Nephron progenitor cell (in vitro differentiated cells): ENCODE measurements around the gene EMP2.

Source experiments
- DNase-seq: peaks from one replicate; pipeline ENCODE4 v3.0.0; 2021
- H3K27ac Mint-ChIP-seq: 2 replicates; pipeline ENCODE4 v1.8.0; 2021; ENCODE audit warnings: mild to moderate bottlenecking, moderate library complexity, mixed read lengths
- H3K27me3 Mint-ChIP-seq: 2 replicates; pipeline ENCODE4 v1.8.0; 2021; ENCODE audit warnings: mild to moderate bottlenecking, low read depth, mixed read lengths; ENCODE audit not compliant: poor library complexity
- H3K36me3 Mint-ChIP-seq: 2 replicates; pipeline ENCODE4 v1.8.0; 2021; ENCODE audit warnings: low read depth, mixed read lengths
- H3K4me1 Mint-ChIP-seq: 2 replicates; pipeline ENCODE4 v1.8.0; 2021; ENCODE audit warnings: mixed read lengths
- H3K4me3 Mint-ChIP-seq: 2 replicates; pipeline ENCODE4 v1.8.0; 2021; ENCODE audit warnings: mild to moderate bottlenecking, moderate library complexity, mixed read lengths
- H3K9me3 Mint-ChIP-seq: 2 replicates; pipeline ENCODE4 v1.8.0; 2021; ENCODE audit warnings: mild to moderate bottlenecking, moderate library complexity, mixed read lengths
- TF ChIP-seq, protein P1 (sequence below): fragments of 200-600 bp; sonication (generic); IDR thresholded peaks from 2 replicates; pipeline ENCODE4 v1.5.0; 2021; ENCODE audit warnings: antibody characterized with exemption

The EMP2 gene

DNA sequence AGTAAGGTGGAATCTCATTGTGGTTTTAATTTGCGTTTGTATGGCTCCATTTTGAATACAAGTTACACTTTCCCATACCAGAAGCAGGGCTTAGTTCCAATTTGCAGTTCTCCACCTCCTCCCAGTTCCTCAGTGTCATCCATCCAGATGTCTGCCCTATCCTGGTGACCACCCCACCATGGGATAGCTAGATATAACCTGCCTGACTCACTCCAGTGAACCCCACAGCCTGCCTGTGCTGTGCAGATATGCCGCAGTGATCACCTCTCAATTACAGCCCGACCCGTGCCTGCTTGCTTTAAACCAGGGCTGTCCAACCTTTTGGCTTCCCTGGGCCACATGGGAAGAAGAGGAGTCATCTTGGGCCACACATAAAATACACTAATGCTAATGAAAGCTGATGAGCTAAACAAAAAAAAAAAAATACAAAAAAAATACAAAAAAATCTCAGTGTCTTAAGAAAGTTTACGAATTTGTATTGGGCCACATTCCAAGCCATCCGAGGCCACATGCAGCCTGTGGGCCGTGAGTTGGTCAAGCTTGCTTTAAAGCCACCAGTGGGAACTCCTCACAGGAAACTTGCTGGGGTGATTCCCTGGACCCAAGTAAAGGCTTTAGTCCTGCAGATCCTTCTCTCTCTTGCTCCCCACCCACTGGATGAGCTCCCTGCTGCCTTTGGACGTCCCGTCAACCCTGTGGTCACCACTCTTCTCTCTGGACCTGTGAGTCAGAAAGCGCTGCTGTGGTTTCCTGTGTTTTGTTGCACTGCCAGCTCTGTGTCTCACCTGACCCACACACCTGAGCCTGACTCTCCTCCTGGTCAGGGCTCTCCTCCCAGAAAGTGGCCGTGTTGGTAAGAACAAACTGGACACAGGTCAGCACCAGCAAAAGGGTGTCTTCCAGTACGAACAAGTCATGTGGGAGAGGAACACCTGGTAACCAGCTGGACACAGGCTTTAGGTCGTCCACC lies 83.0 kb downstream of the EMP2 start:
- Mint-ChIP-seq H3K4me1 (peaks cover 5% of the 10 kb centered on the region), H3K9me3 (peaks cover 32% of the 10 kb centered on the region), H3K27me3 (peaks cover 15% of the 10 kb centered on the region), H3K4me3 (no peak overlapping the region), H3K36me3 (peaks cover 13% of the 10 kb centered on the region), H3K27ac (peak overlapping the region; percentile 49)
- DNase-seq, result no peak
- TF ChIP-seq, protein P1, sequence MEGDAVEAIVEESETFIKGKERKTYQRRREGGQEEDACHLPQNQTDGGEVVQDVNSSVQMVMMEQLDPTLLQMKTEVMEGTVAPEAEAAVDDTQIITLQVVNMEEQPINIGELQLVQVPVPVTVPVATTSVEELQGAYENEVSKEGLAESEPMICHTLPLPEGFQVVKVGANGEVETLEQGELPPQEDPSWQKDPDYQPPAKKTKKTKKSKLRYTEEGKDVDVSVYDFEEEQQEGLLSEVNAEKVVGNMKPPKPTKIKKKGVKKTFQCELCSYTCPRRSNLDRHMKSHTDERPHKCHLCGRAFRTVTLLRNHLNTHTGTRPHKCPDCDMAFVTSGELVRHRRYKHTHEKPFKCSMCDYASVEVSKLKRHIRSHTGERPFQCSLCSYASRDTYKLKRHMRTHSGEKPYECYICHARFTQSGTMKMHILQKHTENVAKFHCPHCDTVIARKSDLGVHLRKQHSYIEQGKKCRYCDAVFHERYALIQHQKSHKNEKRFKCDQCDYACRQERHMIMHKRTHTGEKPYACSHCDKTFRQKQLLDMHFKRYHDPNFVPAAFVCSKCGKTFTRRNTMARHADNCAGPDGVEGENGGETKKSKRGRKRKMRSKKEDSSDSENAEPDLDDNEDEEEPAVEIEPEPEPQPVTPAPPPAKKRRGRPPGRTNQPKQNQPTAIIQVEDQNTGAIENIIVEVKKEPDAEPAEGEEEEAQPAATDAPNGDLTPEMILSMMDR, result no peak

DNA sequence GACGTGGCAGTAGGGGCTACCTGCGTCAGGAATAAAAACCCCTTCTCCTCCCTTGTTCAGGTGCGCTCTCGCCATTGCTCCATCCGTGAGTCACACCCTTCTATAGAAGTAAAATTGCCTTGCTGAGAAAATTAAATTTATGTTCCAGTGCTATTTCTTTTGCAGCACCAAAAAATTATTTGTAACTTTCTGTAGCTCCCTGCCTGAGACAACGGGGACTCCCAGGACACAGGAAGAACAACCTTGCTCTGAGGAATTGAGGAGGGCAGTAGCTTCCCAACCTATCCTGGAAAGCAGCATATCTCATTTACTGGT lies 85.4 kb downstream of the EMP2 start:
- Mint-ChIP-seq H3K27ac (no peak overlapping the region), H3K27me3 (peaks cover 9% of the 10 kb centered on the region), H3K4me1 (peaks cover 7% of the 10 kb centered on the region), H3K4me3 (no peak overlapping the region), H3K36me3 (peaks cover 6% of the 10 kb centered on the region), H3K9me3 (peaks cover 20% of the 10 kb centered on the region)
- no peak for DNase-seq
- TF ChIP-seq, protein P1, result no peak

DNA sequence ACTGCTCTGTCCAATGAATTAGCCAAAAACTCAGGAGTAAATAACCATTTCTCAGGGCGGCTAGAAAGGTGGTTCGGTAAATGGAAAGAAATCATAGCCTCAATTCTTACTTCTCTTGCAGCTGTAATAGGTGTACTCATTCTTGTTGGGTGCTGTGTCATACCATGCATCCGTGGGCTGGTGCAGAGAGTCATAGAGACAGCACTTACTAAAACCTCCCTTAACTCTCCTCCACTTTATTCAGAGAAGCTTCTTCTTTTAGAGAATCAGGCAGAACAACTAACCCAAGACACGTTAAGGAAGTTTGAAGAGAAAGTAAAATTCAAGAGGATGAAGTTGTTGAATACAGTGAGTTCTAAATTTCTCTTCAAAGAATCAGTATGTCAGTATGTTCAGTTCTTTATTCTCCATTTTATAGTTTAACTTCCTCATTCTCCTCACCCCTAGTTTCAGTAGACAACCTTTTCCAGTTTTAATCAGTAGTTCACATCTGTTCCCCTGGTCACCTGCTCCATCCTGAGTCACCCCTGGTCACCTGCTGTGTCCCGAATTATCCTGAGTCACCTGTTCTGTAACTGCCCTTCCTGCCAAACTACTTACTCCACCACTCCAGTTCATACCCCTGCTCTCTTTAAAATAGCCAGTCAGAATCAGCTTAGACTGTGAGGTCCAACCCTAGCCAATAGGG lies 85.9 kb downstream of the EMP2 start:
- TF ChIP-seq, protein P1, result no peak
- Mint-ChIP-seq H3K4me1 (peaks cover 10% of the 10 kb centered on the region), H3K27ac (no peak overlapping the region), H3K4me3 (no peak overlapping the region), H3K36me3 (peaks cover 6% of the 10 kb centered on the region), H3K27me3 (peaks cover 9% of the 10 kb centered on the region), H3K9me3 (peaks cover 20% of the 10 kb centered on the region)
- DNase-seq, result no peak

DNA sequence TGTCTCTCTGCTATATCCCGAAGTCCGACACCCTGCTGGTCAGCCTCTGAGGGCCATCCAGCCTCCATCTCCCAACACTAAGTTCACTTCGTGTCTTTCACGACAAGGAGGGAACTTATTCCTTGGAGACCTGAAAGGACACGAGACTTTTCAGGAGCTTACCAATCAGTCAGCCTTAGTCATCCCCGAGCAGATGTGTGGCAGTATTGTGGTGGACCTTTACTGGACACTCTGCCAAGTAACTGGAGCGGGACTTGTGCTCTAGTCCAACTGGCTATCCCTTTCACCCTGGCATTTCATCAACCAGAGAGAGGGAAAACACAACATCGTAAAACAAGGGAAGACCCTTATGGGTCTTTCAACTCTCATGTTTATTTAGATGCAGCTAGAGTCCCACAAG lies 87.1 kb downstream of the EMP2 start:
- Mint-ChIP-seq H3K27me3 (peaks cover 11% of the 10 kb centered on the region), H3K9me3 (peaks cover 20% of the 10 kb centered on the region), H3K36me3 (peaks cover 6% of the 10 kb centered on the region), H3K27ac (no peak overlapping the region), H3K4me1 (peaks cover 10% of the 10 kb centered on the region), H3K4me3 (no peak overlapping the region)
- DNase-seq, result no peak
- TF ChIP-seq, protein P1, result no peak

DNA sequence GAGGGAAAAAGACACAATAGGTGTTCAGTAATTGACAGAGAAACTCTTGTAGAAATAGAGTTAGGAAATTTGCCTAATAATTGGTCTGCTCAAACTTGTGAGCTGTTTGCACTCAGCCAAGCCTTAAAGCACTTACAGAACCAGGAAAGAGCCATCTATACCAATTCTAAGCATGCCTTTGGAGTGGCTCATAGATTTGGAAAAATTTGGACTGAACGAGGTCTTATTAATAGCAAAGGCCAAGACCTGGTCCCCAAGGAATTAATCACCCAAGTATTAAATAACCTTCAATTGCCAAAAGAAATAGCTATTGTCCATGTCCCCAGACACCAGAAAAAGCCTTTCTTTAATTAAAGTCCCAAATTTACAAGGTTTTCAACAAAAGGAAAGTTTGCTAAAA lies 90.3 kb downstream of the EMP2 start:
- H3K4me3 Mint-ChIP-seq, result no peak overlapping the region
- peaks cover 32% of the 10 kb centered on the region for H3K9me3 Mint-ChIP-seq
- peaks cover 17% of the 10 kb centered on the region for H3K36me3 Mint-ChIP-seq
- TF ChIP-seq, protein P1, result no peak
- peaks cover 9% of the 10 kb centered on the region for H3K27me3 Mint-ChIP-seq
- H3K4me1 Mint-ChIP-seq, result peaks cover 10% of the 10 kb centered on the region
- no peak for DNase-seq
- no peak overlapping the region for H3K27ac Mint-ChIP-seq
